Stimulated activated CD4-positive, alpha-beta T cell treated with anti-CD3 and anti-CD28 coated beads, Interleukin-1b, Interleukin-23, amount 100 ng/mL, for 4 hours (primary cell): ENCODE data around the gene SYNE2.

Experiments
- DNase-seq, 2 donors: peaks; one replicate each; pipeline ENCODE4 v3.0.0-alpha.2; 2020; ENCODE audit warnings: low read depth in 2 of 2

Gene SYNE2

GRCh38 chr14:64246688-64247087 is 393.9 kb downstream of the SYNE2 start:
- DNase-seq: no peak

GRCh38 chr14:64247195-64247594 is 394.4 kb downstream of the SYNE2 start:
- DNase-seq: no peak

GRCh38 chr14:64248689-64249088 is 395.9 kb downstream of the SYNE2 start:
- DNase-seq: no peak

- no peak for DNase-seq
These were observed 396.6 kb downstream of the SYNE2 start for GRCh38 chr14:64249363-64249762.

GRCh38 chr14:64253672-64254071 is 400.9 kb downstream of the SYNE2 start:
- DNase-seq: no peak

- DNase-seq: no peak
These were observed 403.0 kb downstream of the SYNE2 start for GRCh38 chr14:64255756-64256155.

- DNase-seq: no peak
These were observed 407.6 kb downstream of the SYNE2 start for GRCh38 chr14:64260418-64260817.

GRCh38 chr14:64265222-64265621 is 412.4 kb downstream of the SYNE2 start:
- no peak for DNase-seq

- DNase-seq: no peak
These were observed 413.4 kb downstream of the SYNE2 start for GRCh38 chr14:64266239-64266638.

- no peak for DNase-seq
These were observed 419.2 kb downstream of the SYNE2 start for GRCh38 chr14:64272019-64272418.
